SK-N-SH (cell line): ENCODE data around the gene GORASP1.

Experiments used
- ELF1 ChIP-seq: IDR thresholded peaks from 2 replicates; pipeline ENCODE4 v1.4.0; 2012
- GABPA ChIP-seq: IDR thresholded peaks from 2 replicates; pipeline ENCODE4 v1.4.0; 2012; ENCODE audit warnings: low read depth, mild to moderate bottlenecking
- MXI1 ChIP-seq: IDR thresholded peaks from 2 replicates; pipeline ENCODE4 v1.6.1; 2012; ENCODE audit warnings: mild to moderate bottlenecking, low read depth, low read length, improper control_type of control experiment
- POLR2AphosphoS5 ChIP-seq: IDR thresholded peaks from 2 replicates; pipeline ENCODE4 v1.6.1; 2012; ENCODE audit warnings: low read depth, low read length
- RAD21 ChIP-seq: IDR thresholded peaks from 2 replicates; pipeline ENCODE4 v1.6.1; 2012; ENCODE audit warnings: mild to moderate bottlenecking, low read length
- SIN3A ChIP-seq: IDR thresholded peaks from 2 replicates; pipeline ENCODE4 v1.6.1; 2012; ENCODE audit warnings: low read depth, mild to moderate bottlenecking, low read length, moderate library complexity, borderline replicate concordance
- TF ChIP-seq, protein P1 (sequence below): fragments of 200-600 bp; sonication (generic); IDR thresholded peaks from 2 replicates; pipeline ENCODE4 v1.6.1; 2017; ENCODE audit warnings: antibody characterized with exemption, mild to moderate bottlenecking, moderate library complexity
- TF ChIP-seq, protein P2 (sequence below): IDR thresholded peaks from 2 replicates; pipeline ENCODE4 v1.4.0; 2012; ENCODE audit warnings: low read depth
- TF ChIP-seq, protein P3 (sequence below): fragments of 150-350 bp; IDR thresholded peaks from 2 replicates; pipeline ENCODE4 v1.6.1; 2017; ENCODE audit warnings: antibody characterized with exemption, low read length, low read depth, borderline replicate concordance

DNA sequence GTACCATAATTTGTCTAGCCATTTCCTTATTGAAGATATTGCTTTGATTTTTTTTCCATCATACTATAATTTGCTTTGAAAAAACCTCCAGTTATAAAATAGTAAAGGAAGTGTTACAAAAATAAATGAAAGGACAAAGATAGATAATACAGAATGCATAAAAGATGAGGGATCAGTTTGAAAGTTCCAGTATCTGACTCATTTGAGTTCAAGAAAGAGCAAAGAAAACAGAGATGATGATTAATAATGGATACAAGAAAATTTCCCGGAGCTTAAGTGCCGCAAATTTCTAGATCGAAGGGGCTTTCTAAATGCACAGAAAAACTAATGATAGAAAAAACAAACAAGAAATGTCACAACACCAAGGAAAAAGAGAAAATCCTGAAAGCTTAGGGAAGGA is 51.3 kb downstream of the GORASP1 start:
- TF ChIP-seq MXI1 (no peak), ELF1 (no peak), POLR2AphosphoS5 (no peak), RAD21 (no peak), GABPA (no peak), SIN3A (no peak)
- TF ChIP-seq, protein P1, sequence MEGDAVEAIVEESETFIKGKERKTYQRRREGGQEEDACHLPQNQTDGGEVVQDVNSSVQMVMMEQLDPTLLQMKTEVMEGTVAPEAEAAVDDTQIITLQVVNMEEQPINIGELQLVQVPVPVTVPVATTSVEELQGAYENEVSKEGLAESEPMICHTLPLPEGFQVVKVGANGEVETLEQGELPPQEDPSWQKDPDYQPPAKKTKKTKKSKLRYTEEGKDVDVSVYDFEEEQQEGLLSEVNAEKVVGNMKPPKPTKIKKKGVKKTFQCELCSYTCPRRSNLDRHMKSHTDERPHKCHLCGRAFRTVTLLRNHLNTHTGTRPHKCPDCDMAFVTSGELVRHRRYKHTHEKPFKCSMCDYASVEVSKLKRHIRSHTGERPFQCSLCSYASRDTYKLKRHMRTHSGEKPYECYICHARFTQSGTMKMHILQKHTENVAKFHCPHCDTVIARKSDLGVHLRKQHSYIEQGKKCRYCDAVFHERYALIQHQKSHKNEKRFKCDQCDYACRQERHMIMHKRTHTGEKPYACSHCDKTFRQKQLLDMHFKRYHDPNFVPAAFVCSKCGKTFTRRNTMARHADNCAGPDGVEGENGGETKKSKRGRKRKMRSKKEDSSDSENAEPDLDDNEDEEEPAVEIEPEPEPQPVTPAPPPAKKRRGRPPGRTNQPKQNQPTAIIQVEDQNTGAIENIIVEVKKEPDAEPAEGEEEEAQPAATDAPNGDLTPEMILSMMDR: no peak
- TF ChIP-seq, protein P2, sequence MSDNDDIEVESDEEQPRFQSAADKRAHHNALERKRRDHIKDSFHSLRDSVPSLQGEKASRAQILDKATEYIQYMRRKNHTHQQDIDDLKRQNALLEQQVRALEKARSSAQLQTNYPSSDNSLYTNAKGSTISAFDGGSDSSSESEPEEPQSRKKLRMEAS: no peak
- TF ChIP-seq, protein P3, sequence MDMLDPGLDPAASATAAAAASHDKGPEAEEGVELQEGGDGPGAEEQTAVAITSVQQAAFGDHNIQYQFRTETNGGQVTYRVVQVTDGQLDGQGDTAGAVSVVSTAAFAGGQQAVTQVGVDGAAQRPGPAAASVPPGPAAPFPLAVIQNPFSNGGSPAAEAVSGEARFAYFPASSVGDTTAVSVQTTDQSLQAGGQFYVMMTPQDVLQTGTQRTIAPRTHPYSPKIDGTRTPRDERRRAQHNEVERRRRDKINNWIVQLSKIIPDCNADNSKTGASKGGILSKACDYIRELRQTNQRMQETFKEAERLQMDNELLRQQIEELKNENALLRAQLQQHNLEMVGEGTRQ: no peak
